ENCODE results near the gene SLC1A3.

The SLC1A3 gene

GRCh38 chr5:36644727-36645126 lies 38.3 kb downstream of the SLC1A3 start:
- Histone ChIP-seq H3K9me3 (no peaks in the 10 kb centered on the region), H3K4me3 (no peak overlapping the region), H3K27me3 (ENCODE audit: low read depth) (no peaks in the 10 kb centered on the region), H3K4me1 (no peaks in the 10 kb centered on the region; the same call in 1 of the 2 replicates), H3K36me3 (replicated peaks) (no peaks in the 10 kb centered on the region)
- in situ Hi-C loops (cut with MboI; ENCODE audit: low sequenced_read_pairs): no loop called here
- no peak for DNase-seq (ENCODE audit: low spot score in 2 of 2)

GRCh38 chr5:36646100-36646499 lies 39.7 kb downstream of the SLC1A3 start:
- Histone ChIP-seq H3K9me3 (no peaks in the 10 kb centered on the region), H3K4me3 (no peak overlapping the region), H3K36me3 (replicated peaks) (no peaks in the 10 kb centered on the region), H3K27me3 (ENCODE audit: low read depth) (no peaks in the 10 kb centered on the region), H3K4me1 (no peaks in the 10 kb centered on the region; the same call in 1 of the 2 replicates)
- in situ Hi-C loops (cut with MboI; ENCODE audit: low sequenced_read_pairs): no loop called here
- DNase-seq (ENCODE audit: low spot score in 2 of 2): no peak

GRCh38 chr5:36646507-36647023 lies 40.2 kb downstream of the SLC1A3 start:
- no peaks in the 10 kb centered on the region for H3K27me3 ChIP-seq (ENCODE audit: low read depth)
- H3K4me1 ChIP-seq: no peaks in the 10 kb centered on the region; the same call in 1 of the 2 replicates
- no peak for DNase-seq (ENCODE audit: low spot score in 2 of 2)
- no peak overlapping the region for H3K4me3 ChIP-seq
- H3K36me3 ChIP-seq (replicated peaks): no peaks in the 10 kb centered on the region
- no peaks in the 10 kb centered on the region for H3K9me3 ChIP-seq
- in situ Hi-C loops (cut with MboI; ENCODE audit: low sequenced_read_pairs): no loop called here

- no peaks in the 10 kb centered on the region; the same call in 1 of the 2 replicates for H3K4me1 ChIP-seq
- in situ Hi-C loops (cut with MboI; ENCODE audit: low sequenced_read_pairs): no loop called here
- no peaks in the 10 kb centered on the region for H3K27me3 ChIP-seq (ENCODE audit: low read depth)
- no peak overlapping the region for H3K4me3 ChIP-seq
- no peaks in the 10 kb centered on the region for H3K9me3 ChIP-seq
- no peaks in the 10 kb centered on the region for H3K36me3 ChIP-seq (replicated peaks)
- no peak for DNase-seq (ENCODE audit: low spot score in 2 of 2)
Observed at GRCh38 chr5:36647046-36647445, 40.6 kb downstream of the SLC1A3 start.

GRCh38 chr5:36648426-36648825 lies 42.0 kb downstream of the SLC1A3 start:
- no peaks in the 10 kb centered on the region for H3K36me3 ChIP-seq (replicated peaks)
- no peak for DNase-seq (ENCODE audit: low spot score in 2 of 2)
- H3K4me3 ChIP-seq: no peak overlapping the region
- H3K4me1 ChIP-seq: no peaks in the 10 kb centered on the region; the same call in 1 of the 2 replicates
- in situ Hi-C loops (cut with MboI; ENCODE audit: low sequenced_read_pairs): no loop called here
- no peaks in the 10 kb centered on the region for H3K9me3 ChIP-seq
- no peaks in the 10 kb centered on the region for H3K27me3 ChIP-seq (ENCODE audit: low read depth)

GRCh38 chr5:36651761-36652685 lies 45.6 kb downstream of the SLC1A3 start:
- in situ Hi-C loops (cut with MboI; ENCODE audit: low sequenced_read_pairs): no loop called here
- no peaks in the 10 kb centered on the region for H3K4me1 ChIP-seq
- no peaks in the 10 kb centered on the region for H3K36me3 ChIP-seq (replicated peaks)
- DNase-seq (ENCODE audit: low spot score in 2 of 2): no peak
- H3K4me3 ChIP-seq: no peak overlapping the region
- H3K27me3 ChIP-seq (ENCODE audit: low read depth): no peaks in the 10 kb centered on the region
- H3K9me3 ChIP-seq: no peaks in the 10 kb centered on the region

- H3K4me1 ChIP-seq: no peaks in the 10 kb centered on the region
- in situ Hi-C loops (cut with MboI; ENCODE audit: low sequenced_read_pairs): no loop called here
- H3K4me3 ChIP-seq: no peak overlapping the region
- H3K9me3 ChIP-seq: no peaks in the 10 kb centered on the region
- no peak for DNase-seq (ENCODE audit: low spot score in 2 of 2)
- no peaks in the 10 kb centered on the region for H3K36me3 ChIP-seq (replicated peaks)
- no peaks in the 10 kb centered on the region for H3K27me3 ChIP-seq (ENCODE audit: low read depth)
Observed at GRCh38 chr5:36653044-36653705, 46.8 kb downstream of the SLC1A3 start.

GRCh38 chr5:36654564-36654963 lies 48.2 kb downstream of the SLC1A3 start:
- DNase-seq (ENCODE audit: low spot score in 2 of 2): no peak
- H3K27me3 ChIP-seq (ENCODE audit: low read depth): no peaks in the 10 kb centered on the region
- H3K36me3 ChIP-seq (replicated peaks): no peaks in the 10 kb centered on the region
- no peak overlapping the region for H3K4me3 ChIP-seq
- in situ Hi-C loops (cut with MboI; ENCODE audit: low sequenced_read_pairs): no loop called here
- H3K9me3 ChIP-seq: no peaks in the 10 kb centered on the region
- H3K4me1 ChIP-seq: no peaks in the 10 kb centered on the region

- Histone ChIP-seq H3K9me3 (no peaks in the 10 kb centered on the region), H3K27me3 (ENCODE audit: low read depth) (no peaks in the 10 kb centered on the region), H3K4me1 (no peaks in the 10 kb centered on the region), H3K4me3 (no peak overlapping the region), H3K36me3 (replicated peaks) (no peaks in the 10 kb centered on the region)
- DNase-seq (ENCODE audit: low spot score in 2 of 2): no peak
- in situ Hi-C loops (cut with MboI; ENCODE audit: low sequenced_read_pairs): no loop called here
Observed at GRCh38 chr5:36655161-36655560, 48.8 kb downstream of the SLC1A3 start.

- Histone ChIP-seq H3K36me3 (replicated peaks) (no peaks in the 10 kb centered on the region), H3K27me3 (ENCODE audit: low read depth) (no peaks in the 10 kb centered on the region), H3K4me3 (no peak overlapping the region), H3K9me3 (no peaks in the 10 kb centered on the region), H3K4me1 (no peaks in the 10 kb centered on the region)
- in situ Hi-C loops (cut with MboI; ENCODE audit: low sequenced_read_pairs): no loop called here
- DNase-seq (ENCODE audit: low spot score in 2 of 2): no peak
Observed at GRCh38 chr5:36656556-36656955, 50.1 kb downstream of the SLC1A3 start.

- in situ Hi-C loops (cut with MboI; ENCODE audit: low sequenced_read_pairs): no loop called here
- H3K27me3 ChIP-seq (ENCODE audit: low read depth): no peaks in the 10 kb centered on the region
- no peak for DNase-seq (ENCODE audit: low spot score in 2 of 2)
Observed at GRCh38 chr5:36657563-36657995, 51.2 kb downstream of the SLC1A3 start.

GRCh38 chr5:36658038-36658756 lies 51.8 kb downstream of the SLC1A3 start:
- Histone ChIP-seq H3K4me3 (no peak overlapping the region), H3K27me3 (ENCODE audit: low read depth) (no peaks in the 10 kb centered on the region), H3K4me1 (no peaks in the 10 kb centered on the region), H3K36me3 (replicated peaks) (no peaks in the 10 kb centered on the region), H3K9me3 (no peaks in the 10 kb centered on the region)
- in situ Hi-C loops (cut with MboI; ENCODE audit: low sequenced_read_pairs): no loop called here
- no peak for DNase-seq (ENCODE audit: low spot score in 2 of 2)

More at GRCh38 chr5:36657563-36657995, 51.2 kb downstream of the SLC1A3 start:
- Histone ChIP-seq H3K9me3 (no peaks in the 10 kb centered on the region), H3K4me3 (no peak overlapping the region), H3K36me3 (replicated peaks) (no peaks in the 10 kb centered on the region), H3K4me1 (no peaks in the 10 kb centered on the region)

- H3K27me3 ChIP-seq (ENCODE audit: low read depth): no peaks in the 10 kb centered on the region
- no peaks in the 10 kb centered on the region for H3K36me3 ChIP-seq (replicated peaks)
- H3K4me1 ChIP-seq: no peaks in the 10 kb centered on the region
- H3K9me3 ChIP-seq: no peaks in the 10 kb centered on the region
- H3K4me3 ChIP-seq: no peak overlapping the region
- DNase-seq (ENCODE audit: low spot score in 2 of 2): no peak
- in situ Hi-C loops (cut with MboI; ENCODE audit: low sequenced_read_pairs): no loop called here
Observed at GRCh38 chr5:36659411-36659810, 53.0 kb downstream of the SLC1A3 start.

Measured in HAP-1 (cell line).